GM23248 (cell line): ENCODE measurements around the gene CIB1. TPM values are rescaled to one million over a fixed set of nuclear protein-coding genes. Genes with fewer than 3 reads are reported as not detected.

ENCODE experiments used
- DNase-seq: peaks from one replicate; pipeline ENCODE4 v3.0.0-alpha.2; 2015
- H2AFZ ChIP-seq: fragments of 200-600 bp; sonication (generic); 2 replicates; pipeline ENCODE4 v1.6.1; 2016; ENCODE audit warnings: antibody characterized with exemption
- H3F3A ChIP-seq: fragments of 200-600 bp; sonication (generic); 2 replicates; pipeline ENCODE4 v1.6.1; 2016; ENCODE audit warnings: mild to moderate bottlenecking, antibody characterized with exemption, mixed run types; ENCODE audit not compliant: insufficient read depth
- H3K27ac ChIP-seq: fragments of 200-600 bp; sonication (generic); 2 replicates; pipeline ENCODE4 v1.5.1; 2016; ENCODE audit warnings: mild to moderate bottlenecking
- H3K27me3 ChIP-seq: fragments of 200-600 bp; sonication (generic); replicated peaks from 2 replicates; pipeline ENCODE4 v1.6.1; 2016; ENCODE audit warnings: mild to moderate bottlenecking; ENCODE audit not compliant: insufficient read depth
- H3K36me3 ChIP-seq: fragments of 200-600 bp; sonication (generic); 2 replicates; pipeline ENCODE4 v1.6.1; 2016; ENCODE audit warnings: low read depth, mild to moderate bottlenecking
- H3K4me1 ChIP-seq: fragments of 200-600 bp; sonication (generic); 2 replicates; pipeline ENCODE4 v1.6.1; 2016; ENCODE audit warnings: mild to moderate bottlenecking; ENCODE audit not compliant: insufficient read depth
- H3K4me2 ChIP-seq: fragments of 200-600 bp; sonication (generic); one replicate; pipeline ENCODE4 v1.6.1; 2016; ENCODE audit warnings: mild to moderate bottlenecking; ENCODE audit not compliant: unreplicated experiment
- H3K4me3 ChIP-seq: fragments of 200-600 bp; sonication (generic); 2 replicates; pipeline ENCODE4 v1.5.1; 2016; ENCODE audit warnings: mild to moderate bottlenecking
- H3K79me2 ChIP-seq: fragments of 200-600 bp; sonication (generic); 2 replicates; pipeline ENCODE4 v1.6.1; 2016; ENCODE audit warnings: mild to moderate bottlenecking; ENCODE audit not compliant: insufficient read depth
- H3K9ac ChIP-seq: fragments of 200-600 bp; sonication (generic); 2 replicates; pipeline ENCODE4 v1.6.1; 2016; ENCODE audit warnings: mild to moderate bottlenecking
- H3K9me2 ChIP-seq: fragments of 200-600 bp; sonication (generic); 2 replicates; pipeline ENCODE4 v1.6.1; 2016; ENCODE audit warnings: mixed run types, mild to moderate bottlenecking, moderate library complexity; ENCODE audit not compliant: insufficient read depth
- H3K9me3 ChIP-seq: fragments of 200-600 bp; sonication (generic); one replicate; pipeline ENCODE4 v1.6.1; 2017; ENCODE audit warnings: low read depth
- H4K20me1 ChIP-seq: fragments of 200-600 bp; sonication (generic); 2 replicates; pipeline ENCODE4 v1.6.0; 2016; ENCODE audit not compliant: insufficient read depth
- EZH2 ChIP-seq: fragments of 200-600 bp; sonication (generic); IDR thresholded peaks from 2 replicates; pipeline ENCODE4 v1.6.1; 2018; ENCODE audit warnings: antibody characterized with exemption, mild to moderate bottlenecking; ENCODE audit not compliant: insufficient read depth, poor library complexity, severe bottlenecking
- EZH2phosphoT487 ChIP-seq: fragments of 200-600 bp; sonication (generic); IDR thresholded peaks from 2 replicates; pipeline ENCODE4 v1.6.1; 2018; ENCODE audit warnings: antibody characterized with exemption, moderate library complexity, mild to moderate bottlenecking, low read depth; ENCODE audit not compliant: insufficient read depth
- WGBS, 2 experiments: methylation state at CpG; one replicate each; pipeline ENCODE4 v1.1.6; 2015 to 2017; ENCODE audit warnings: low lambda C conversion rate in 2 of 2, low coverage in 1 of 2; ENCODE audit errors: missing lambda C conversion rate in 2 of 2; 5-methylcytosine and 5-hydroxymethylcytosine counted together
- in situ Hi-C: fragments of 300-500 bp; cut with MboI; formaldehyde crosslinking; loops from 2 replicates; pipeline ENCODE4 v1.15.0; 2020
- polyA plus RNA-seq: library from polyadenylated mRNA; unstranded; fragments of >200 nt; fragmentation: Nextera tagmentation; extraction: Ambion mirVana; gene quantifications from 2 replicates; pipeline ENCODE4 v1.2.1, GENCODE V29; 2016
- small RNA-seq: library from RNA; depleted of rRNA; stranded (forward); fragments of <200 nt; gene quantifications from one replicate; pipeline ENCODE3, GENCODE V24; 2014; ENCODE audit warnings: low read depth, low replicate concordance
- total RNA-seq: library from RNA; depleted of rRNA; stranded (reverse); fragments of >200 nt; shearing (Covaris generic); gene quantifications from 2 replicates; pipeline ENCODE4 v1.2.3, GENCODE V29; 2014; rRNA removed

CIB1 gene
- total and polyA plus RNA-seq, 2 experiments from 2014 or later, result 45.8 to 123 TPM

- H2AFZ ChIP-seq, result peak overlapping the region; percentile 93
- in situ Hi-C loops, result no loop called here
- H3K9me2 ChIP-seq, result no peaks in the 10 kb centered on the region
- TF ChIP-seq EZH2phosphoT487 (no peak), EZH2 (no peak)
- peaks cover 8% of the 10 kb centered on the region for H3K4me1 ChIP-seq
- H3K4me3 ChIP-seq, result peak overlapping the region; percentile 77
- H4K20me1 ChIP-seq, result no peaks in the 10 kb centered on the region
- no peaks in the 10 kb centered on the region for H3F3A ChIP-seq
- no peak overlapping the region for H3K27ac ChIP-seq
- H3K36me3 ChIP-seq, result no peaks in the 10 kb centered on the region
- peak overlapping the region; percentile 89 for H3K4me2 ChIP-seq
- no peaks in the 10 kb centered on the region for H3K79me2 ChIP-seq
- 16 to 33% methylated on average over 22 to 44 of the region's 67 CpGs for WGBS, 2 experiments
- H3K27me3 ChIP-seq, result no peaks in the 10 kb centered on the region
- peak; percentile 65 for DNase-seq
- peak overlapping the region; percentile 76 for H3K9ac ChIP-seq
- no peaks in the 10 kb centered on the region for H3K9me3 ChIP-seq
These were observed 48.7 kb downstream of the CIB1 start for GRCh38 chr15:90184786-90185704.

- Histone ChIP-seq H3K27me3 (no peaks in the 10 kb centered on the region), H3K9me3 (no peaks in the 10 kb centered on the region), H3K36me3 (no peaks in the 10 kb centered on the region), H3K9me2 (no peaks in the 10 kb centered on the region), H3K4me2 (peak overlapping the region; percentile 89), H2AFZ (peak overlapping the region; percentile 93), H3K4me3 (peak overlapping the region; percentile 77), H3K27ac (0 out of 2 replicates have a peak overlapping the region, but pooled peaks have one; percentile 1), H3K9ac (peak overlapping the region; percentile 76), H3F3A (no peaks in the 10 kb centered on the region), H4K20me1 (no peaks in the 10 kb centered on the region), H3K79me2 (no peaks in the 10 kb centered on the region), H3K4me1 (peaks cover 8% of the 10 kb centered on the region)
- DNase-seq, result peak; percentile 74
- WGBS, 2 experiments, result 2 to 3% methylated on average over 27 of the region's 27 CpGs
- in situ Hi-C loops, result no loop called here
- TF ChIP-seq EZH2phosphoT487 (no peak), EZH2 (no peak)
These were observed 49.5 kb downstream of the CIB1 start for GRCh38 chr15:90184119-90184785.

- Histone ChIP-seq H4K20me1 (no peaks in the 10 kb centered on the region), H3K27ac (no peak overlapping the region), H3K9me2 (no peaks in the 10 kb centered on the region), H3K4me2 (no peak overlapping the region), H3K79me2 (no peaks in the 10 kb centered on the region), H3K27me3 (no peaks in the 10 kb centered on the region), H3K4me3 (no peak overlapping the region), H2AFZ (no peak overlapping the region), H3K9me3 (no peaks in the 10 kb centered on the region), H3F3A (no peaks in the 10 kb centered on the region), H3K36me3 (no peaks in the 10 kb centered on the region), H3K9ac (no peak overlapping the region), H3K4me1 (peaks cover 8% of the 10 kb centered on the region)
- WGBS, 2 experiments, result 61 to 72% methylated on average over 2 of the region's 2 CpGs
- DNase-seq, result no peak
- no peak for TF ChIP-seq EZH2
- no peak for TF ChIP-seq EZH2phosphoT487
- in situ Hi-C loops, result no loop called here
These were observed 52.0 kb downstream of the CIB1 start for GRCh38 chr15:90181776-90182175.

Small RNA genes within 50 kb of the gene (small RNA-seq; reads per million reads assigned to genes)
- gene AC091167.3, result not detected

Other genes starting within 250 kb of the CIB1 start
- 12.0 and 18.2 TPM in 2 replicates for gene ZNF710, start 232.6 kb downstream of the CIB1 start, total RNA-seq
- gene ZNF710, start 232.6 kb downstream of the CIB1 start, polyA plus RNA-seq, result 2.8 and 2.9 TPM in 2 replicates
- 58.3 and 67.7 TPM in 2 replicates for gene IDH2, start 131.5 kb downstream of the CIB1 start, total RNA-seq
- 104 and 109 TPM in 2 replicates for gene IDH2, start 131.5 kb downstream of the CIB1 start, polyA plus RNA-seq
- gene SEMA4B, start 32.6 kb downstream of the CIB1 start, total RNA-seq, result 3.2 and 3.6 TPM in 2 replicates
- gene SEMA4B, start 32.6 kb downstream of the CIB1 start, polyA plus RNA-seq, result 4.5 and 4.7 TPM in 2 replicates
- gene GDPGP1, start 268 bp upstream of the CIB1 start, total RNA-seq, result 9.0 TPM in 2 replicates
- gene GDPGP1, start 268 bp upstream of the CIB1 start, polyA plus RNA-seq, result 1.3 TPM in 2 replicates
- not detected in 2 replicates for gene TTLL13, start 15.6 kb upstream of the CIB1 start, total RNA-seq
- gene TTLL13, start 15.6 kb upstream of the CIB1 start, polyA plus RNA-seq, result not detected in 2 replicates
- 98.8 and 122 TPM in 2 replicates for gene NGRN, start 31.7 kb upstream of the CIB1 start, total RNA-seq
- 99.5 and 107 TPM in 2 replicates for gene NGRN, start 31.7 kb upstream of the CIB1 start, polyA plus RNA-seq
- 0.22 and 0.51 TPM in 2 replicates for gene ZNF774, start 118.3 kb upstream of the CIB1 start, total RNA-seq
- gene ZNF774, start 118.3 kb upstream of the CIB1 start, polyA plus RNA-seq, result 0.66 and 1.6 TPM in 2 replicates
- gene IQGAP1, start 154.3 kb upstream of the CIB1 start, total RNA-seq, result 165 and 185 TPM in 2 replicates
- gene IQGAP1, start 154.3 kb upstream of the CIB1 start, polyA plus RNA-seq, result 97.4 and 101 TPM in 2 replicates